GM21529 (cell line): ENCODE measurements around the gene SCAPER.
"Not testable (repeated sequence)": the region's sequence is repeated elsewhere in the genome, so short reads cannot be mapped to it uniquely, and the experiment has no call there.

Experiments
- ATAC-seq: cut with Tn5 transposase; IDR thresholded peaks from one replicate; pipeline ENCODE4 v1.9.1; 2021; ENCODE audit not compliant: unreplicated experiment

The SCAPER gene

GRCh38 chr15:76916369-76916768 lies 11.2 kb upstream of the SCAPER start:
- ATAC-seq: no peak

GRCh38 chr15:76913737-76914136 lies 8.6 kb upstream of the SCAPER start:
- ATAC-seq: no peak

- ATAC-seq: no peak
Observed at GRCh38 chr15:76912430-76912829, 7.3 kb upstream of the SCAPER start.

GRCh38 chr15:76905855-76906254 lies 715 bp upstream of the SCAPER start:
- no peak for ATAC-seq

GRCh38 chr15:76904461-76905012 lies 603 bp downstream of the SCAPER start:
- peak; percentile 19 for ATAC-seq

GRCh38 chr15:76903251-76903681 lies 1.9 kb downstream of the SCAPER start:
- ATAC-seq: no peak

- ATAC-seq: no peak
Observed at GRCh38 chr15:76901965-76902364, 3.2 kb downstream of the SCAPER start.

- not testable (repeated sequence) for ATAC-seq
Observed at GRCh38 chr15:76899931-76900310, 5.2 kb downstream of the SCAPER start.

- ATAC-seq: not testable (repeated sequence)
Observed at GRCh38 chr15:76899176-76899930, 5.8 kb downstream of the SCAPER start.

GRCh38 chr15:76898102-76898501 lies 7.0 kb downstream of the SCAPER start:
- ATAC-seq: no peak

- no peak for ATAC-seq
Observed at GRCh38 chr15:76894174-76894573, 11.0 kb downstream of the SCAPER start.

- ATAC-seq: not testable (repeated sequence)
Observed at GRCh38 chr15:76892836-76893235, 12.3 kb downstream of the SCAPER start.

- not testable (repeated sequence) for ATAC-seq
Observed at GRCh38 chr15:76887280-76888141, 17.6 kb downstream of the SCAPER start.

- no peak for ATAC-seq
Observed at GRCh38 chr15:76885212-76885611, 19.9 kb downstream of the SCAPER start.

- no peak for ATAC-seq
Observed at GRCh38 chr15:76875911-76876310, 29.2 kb downstream of the SCAPER start.

GRCh38 chr15:76873066-76873465 lies 32.1 kb downstream of the SCAPER start:
- ATAC-seq: not testable (repeated sequence)

- no peak for ATAC-seq
Observed at GRCh38 chr15:76871930-76872329, 33.2 kb downstream of the SCAPER start.

GRCh38 chr15:76868740-76869139 lies 36.4 kb downstream of the SCAPER start:
- no peak for ATAC-seq

- no peak for ATAC-seq
Observed at GRCh38 chr15:76866716-76867321, 38.3 kb downstream of the SCAPER start.

GRCh38 chr15:76866008-76866407 lies 39.1 kb downstream of the SCAPER start:
- no peak for ATAC-seq

GRCh38 chr15:76865548-76865991 lies 39.6 kb downstream of the SCAPER start:
- no peak for ATAC-seq
